ENCODE data around the gene MC1R. TPM values are rescaled to one million over a fixed set of nuclear protein-coding genes. Genes with fewer than 3 reads are reported as not detected.

The MC1R gene
- total RNA-seq, 2 experiments from 2014 or later = 1.6 to 1.8 TPM

Other genes starting within 250 kb of the MC1R start
- gene CDK10, start 232.2 kb upstream of the MC1R start, total RNA-seq = 10 to 100 TPM; 89.7 to 93.2 TPM
- gene SPATA2L, start 217.2 kb upstream of the MC1R start, total RNA-seq = 1 to 10 TPM; 7.4 to 7.9 TPM
- 1 to 10 TPM; 2.0 to 2.6 TPM for gene VPS9D1, start 198.0 kb upstream of the MC1R start, total RNA-seq
- 10 to 100 TPM; 28.7 to 28.9 TPM for gene ZNF276, start 197.3 kb upstream of the MC1R start, total RNA-seq
- gene FANCA, start 102.2 kb upstream of the MC1R start, total RNA-seq = 100 to 1,000 TPM; 112 to 116 TPM
- under 1 TPM; 0.57 to 0.78 TPM for gene SPIRE2, start 90.4 kb upstream of the MC1R start, total RNA-seq
- 100 to 1,000 TPM; 146 to 153 TPM for gene TCF25, start 45.3 kb upstream of the MC1R start, total RNA-seq
- under 1 TPM; 0.31 to 0.91 TPM for gene TUBB3, start 4.5 kb downstream of the MC1R start, total RNA-seq
- 10 to 100 TPM; 38.0 to 40.7 TPM for gene DEF8, start 29.9 kb downstream of the MC1R start, total RNA-seq
- under 1 TPM; 0.11 to 0.17 TPM for gene DBNDD1, start 100.6 kb downstream of the MC1R start, total RNA-seq
- not detected for gene PRDM7, start 158.5 kb downstream of the MC1R start, total RNA-seq

Data from activated CD8-positive, alpha-beta memory T cell treated with anti-CD3 and anti-CD28 coated beads for 36 hours (primary cell).